B cell (primary cell): ENCODE measurements around the gene TMUB2. TPM values are rescaled to one million over a fixed set of nuclear protein-coding genes. Genes with fewer than 3 reads are reported as not detected.
"Not testable (repeated sequence)": the region's sequence is repeated elsewhere in the genome, so short reads cannot be mapped to it uniquely, and the experiment has no call there.

ENCODE experiments used
- ATAC-seq: fragments of 200-7000 bp; cut with Tn5 transposase; one replicate; pipeline ENCODE4 v1.10.0; 2021; ENCODE audit warnings: low read depth, mild to moderate bottlenecking, moderate number of reproducible peaks, moderate library complexity
- CTCF ChIA-PET: fragments of 350-600 bp; sonication (Branson Sonifier 250); formaldehyde crosslinking; loops from one replicate; lab custom pipeline; 2021; ENCODE audit warnings: antibody characterized with exemption, inconsistent platforms; lab: Charles Lee
- POLR2A ChIA-PET: fragments of 350-600 bp; sonication (Branson Sonifier 250); formaldehyde crosslinking; loops from one replicate; lab custom pipeline; 2021; ENCODE audit warnings: antibody characterized with exemption; lab: Charles Lee
- DNase-seq: peaks from one replicate; pipeline ENCODE4 v3.0.0; 2013
- H2AFZ ChIP-seq: 2 replicates; pipeline ENCODE4 v1.6.1; 2012; ENCODE audit warnings: mild to moderate bottlenecking, low read depth, low read length; ENCODE audit not compliant: insufficient read depth, poor library complexity, severe bottlenecking
- H3K27ac ChIP-seq, 2 donors: 1 replicate in 1 of 2; 2 replicates in 1 of 2; pipeline ENCODE4 v1.5.1; 2012 to 2013; ENCODE audit warnings: low read length in 2 of 2, mild to moderate bottlenecking in 2 of 2, moderate library complexity in 1 of 2
- H3K27me3 ChIP-seq, 4 experiments: fragments of 200-600 bp in 1 of 4; sonication (generic) in 1 of 4; replicated peaks in 1 of 4; 1 replicate in 2 of 4; 2 replicates in 2 of 4; pipeline versions ENCODE4 v1.6.1 to v1.7.0; 2013 to 2016; ENCODE audit warnings: low read length in 3 of 4, mild to moderate bottlenecking in 2 of 4, mixed read lengths in 1 of 4, moderate library complexity in 1 of 4; ENCODE audit not compliant: insufficient read depth in 4 of 4, control insufficient read depth in 3 of 4; ENCODE audit errors: control extremely low read depth in 1 of 4
- H3K36me3 ChIP-seq, 2 experiments: replicated peaks in 1 of 2; 1 replicate in 1 of 2; 2 replicates in 1 of 2; pipeline versions ENCODE4 v1.6.1 to v1.7.1; 2013; ENCODE audit warnings: low read length in 1 of 2; ENCODE audit not compliant: insufficient read depth in 2 of 2, control insufficient read depth in 1 of 2; ENCODE audit errors: control extremely low read depth in 1 of 2, extremely low read depth in 1 of 2
- H3K4me1 ChIP-seq, 2 donors: fragments of 200-600 bp in 1 of 2; sonication (generic) in 1 of 2; 1 replicate in 1 of 2; 2 replicates in 1 of 2; pipeline versions ENCODE4 v1.5.1 to v1.6.1; 2013 to 2017; ENCODE audit warnings: low read length in 2 of 2; ENCODE audit not compliant: control insufficient read depth in 2 of 2, insufficient read depth in 2 of 2
- H3K4me2 ChIP-seq: replicated peaks from 2 replicates; pipeline ENCODE3; 2012; ENCODE audit warnings: mild to moderate bottlenecking, low read depth, low read length; ENCODE audit not compliant: poor library complexity, severe bottlenecking
- H3K4me3 ChIP-seq, 5 experiments: fragments of 200-600 bp in 1 of 5; sonication (generic) in 1 of 5; 1 replicate in 3 of 5; 2 replicates in 2 of 5; pipeline versions ENCODE4 v1.5.1 to v1.7.0; 2011 to 2016; ENCODE audit warnings: low read length in 4 of 5, mild to moderate bottlenecking in 4 of 5, low read depth in 2 of 5, control low read depth in 1 of 5, moderate library complexity in 1 of 5; ENCODE audit not compliant: insufficient read depth in 1 of 5; ENCODE audit errors: control extremely low read depth in 1 of 5, extremely low read depth in 1 of 5
- H3K79me2 ChIP-seq: fragments of 200-600 bp; sonication (generic); one replicate; pipeline ENCODE4 v1.6.0; 2016; ENCODE audit warnings: low read length; ENCODE audit not compliant: control insufficient read depth, insufficient read depth
- H3K9ac ChIP-seq: fragments of 200-600 bp; sonication (generic); 2 replicates; pipeline ENCODE4 v1.6.1; 2017; ENCODE audit warnings: mild to moderate bottlenecking, low read length, moderate library complexity
- H3K9me3 ChIP-seq, 3 donors: one replicate each; pipeline versions ENCODE4 v1.6.1 to v1.7.1; 2013; ENCODE audit warnings: low read length in 2 of 3; ENCODE audit not compliant: control insufficient read depth in 2 of 3, insufficient read depth in 1 of 3; ENCODE audit errors: control extremely low read depth in 1 of 3
- H4K20me1 ChIP-seq: 2 replicates; pipeline ENCODE4 v1.6.0; 2012; ENCODE audit warnings: mild to moderate bottlenecking, low read length; ENCODE audit not compliant: insufficient read depth, control insufficient read depth, poor library complexity, severe bottlenecking
- H3K27ac Mint-ChIP-seq: one replicate; pipeline ENCODE4 v1.8.0; 2021; ENCODE audit warnings: mixed read lengths
- H3K27me3 Mint-ChIP-seq: one replicate; pipeline ENCODE4 v1.8.0; 2021; ENCODE audit warnings: mixed read lengths
- H3K4me1 Mint-ChIP-seq: one replicate; pipeline ENCODE4 v1.8.0; 2021; ENCODE audit warnings: mixed read lengths
- H3K4me3 Mint-ChIP-seq: one replicate; pipeline ENCODE4 v1.8.0; 2021; ENCODE audit warnings: mixed read lengths
- H3K9me3 Mint-ChIP-seq: one replicate; pipeline ENCODE4 v1.8.0; 2022; ENCODE audit warnings: mixed read lengths; ENCODE audit not compliant: insufficient read depth
- EZH2 ChIP-seq: IDR thresholded peaks from 2 replicates; pipeline ENCODE4 v1.6.1; 2012; ENCODE audit warnings: borderline replicate concordance, low read depth, mild to moderate bottlenecking, moderate library complexity, low read length; ENCODE audit not compliant: insufficient read depth, poor library complexity, severe bottlenecking
- WGBS: methylation state at CpG from one replicate; pipeline ENCODE4 v1.1.5; 2013; ENCODE audit warnings: missing lambda C conversion rate; ENCODE audit not compliant: insufficient coverage; 5-methylcytosine and 5-hydroxymethylcytosine counted together
- intact Hi-C: fragments of 100-400 bp; cut with micrococcal nuclease; formaldehyde crosslinking; loops from one replicate; pipeline ENCODE4 v1.10.0; 2022
- polyA plus RNA-seq: library from polyadenylated mRNA; depleted of rRNA; stranded (reverse); fragments of >200 nt; gene quantifications from 2 replicates; pipeline ENCODE4 v1.2.3, GENCODE V29; 2012
- total RNA-seq, 2 donors: library from RNA; stranded (reverse); fragments of 120-200 nt in 1 of 2; gene quantifications; 1 replicate in 1 of 2; 2 replicates in 1 of 2; pipeline versions ENCODE4 v1.2.3 to v1.2.4, GENCODE V29; 2013 to 2022
- TF ChIP-seq, protein P1 (sequence below): fragments of 200-600 bp; IDR thresholded peaks from one replicate; pipeline ENCODE4 v1.8.0; 2022; ENCODE audit warnings: antibody characterized with exemption, mild to moderate bottlenecking

Gene TMUB2
- total and polyA plus RNA-seq, 2 donors (not counting 1 experiment from before 2014, with no cell fraction given) = 52.3 to 114 TPM

DNA sequence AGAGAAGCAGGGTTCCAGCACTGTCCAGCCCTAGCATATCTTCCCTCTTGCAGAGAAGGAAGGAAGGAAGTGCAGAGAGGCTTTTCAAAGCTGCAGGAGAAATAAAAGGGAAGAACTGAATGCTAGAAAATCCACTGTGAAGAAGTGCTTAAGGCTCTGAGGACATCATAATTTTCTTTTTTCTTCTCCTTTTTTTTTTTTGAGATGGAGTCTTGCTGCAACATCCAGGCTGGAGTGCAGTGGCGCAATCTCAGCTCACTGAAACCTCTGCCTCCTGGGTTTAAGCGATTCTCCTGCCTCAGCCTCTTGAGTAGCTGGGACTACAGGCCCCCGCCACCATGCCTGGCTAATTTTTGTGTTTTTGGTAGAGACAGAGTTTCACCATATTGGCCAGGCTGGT lies 37.7 kb upstream of the TMUB2 start:
- H3K4me1 ChIP-seq, H3K4me3 ChIP-seq, H3K4me3 Mint-ChIP-seq, H3K9ac ChIP-seq, H3K9me3 Mint-ChIP-seq, H3K27ac Mint-ChIP-seq, H3K79me2 ChIP-seq, H3K27ac ChIP-seq, H4K20me1 ChIP-seq, intact Hi-C loops, H3K36me3 ChIP-seq, H2AFZ ChIP-seq, ATAC-seq, H3K9me3 ChIP-seq, DNase-seq, H3K27me3 Mint-ChIP-seq, H3K4me2 ChIP-seq, H3K27me3 ChIP-seq, H3K4me1 Mint-ChIP-seq: not testable (repeated sequence)
- ChIA-PET POLR2A (interaction anchor here (0.7 kb wide), 1 partner anchor 182 kb away, joined by 4 read pairs; no protein-coding TSS in a partner anchor), CTCF (interaction anchor here (1.2 kb wide), 1 partner anchor 20 kb away, joined by 5 read pairs; no protein-coding TSS in a partner anchor)
- WGBS = 100% methylated on average over 2 of the region's 3 CpGs

DNA sequence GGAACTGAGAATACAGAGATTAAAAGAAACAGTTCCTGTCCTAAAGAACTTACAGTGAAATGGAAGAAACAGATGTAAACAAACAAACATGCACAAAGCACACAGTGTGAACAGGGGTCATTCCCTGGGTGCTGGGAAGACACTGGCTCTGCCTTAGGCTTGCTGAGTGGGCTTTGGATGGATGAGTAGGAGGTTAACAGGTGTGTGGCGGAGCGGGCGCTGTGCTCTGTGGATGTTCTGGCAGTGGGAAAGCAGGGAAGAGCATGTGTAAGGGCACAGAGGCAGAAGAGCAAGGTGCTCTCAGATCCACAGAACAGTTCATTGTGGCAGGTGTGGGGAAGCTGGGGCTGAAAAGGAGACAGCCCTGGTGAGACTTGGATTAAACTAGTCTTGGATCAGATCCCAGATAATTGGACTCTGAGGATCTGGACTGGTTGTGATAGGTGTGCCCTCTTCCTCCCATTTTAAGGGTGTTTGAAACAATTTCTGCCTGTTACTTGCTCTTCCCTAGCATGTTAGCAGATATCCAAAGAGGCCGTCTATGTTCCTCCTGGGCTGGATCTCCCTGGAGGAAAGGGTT lies 36.9 kb upstream of the TMUB2 start:
- POLR2A ChIA-PET = no interaction called here
- ATAC-seq (no peak), DNase-seq (no peak)
- TF ChIP-seq EZH2 = no peak
- TF ChIP-seq, protein P1, sequence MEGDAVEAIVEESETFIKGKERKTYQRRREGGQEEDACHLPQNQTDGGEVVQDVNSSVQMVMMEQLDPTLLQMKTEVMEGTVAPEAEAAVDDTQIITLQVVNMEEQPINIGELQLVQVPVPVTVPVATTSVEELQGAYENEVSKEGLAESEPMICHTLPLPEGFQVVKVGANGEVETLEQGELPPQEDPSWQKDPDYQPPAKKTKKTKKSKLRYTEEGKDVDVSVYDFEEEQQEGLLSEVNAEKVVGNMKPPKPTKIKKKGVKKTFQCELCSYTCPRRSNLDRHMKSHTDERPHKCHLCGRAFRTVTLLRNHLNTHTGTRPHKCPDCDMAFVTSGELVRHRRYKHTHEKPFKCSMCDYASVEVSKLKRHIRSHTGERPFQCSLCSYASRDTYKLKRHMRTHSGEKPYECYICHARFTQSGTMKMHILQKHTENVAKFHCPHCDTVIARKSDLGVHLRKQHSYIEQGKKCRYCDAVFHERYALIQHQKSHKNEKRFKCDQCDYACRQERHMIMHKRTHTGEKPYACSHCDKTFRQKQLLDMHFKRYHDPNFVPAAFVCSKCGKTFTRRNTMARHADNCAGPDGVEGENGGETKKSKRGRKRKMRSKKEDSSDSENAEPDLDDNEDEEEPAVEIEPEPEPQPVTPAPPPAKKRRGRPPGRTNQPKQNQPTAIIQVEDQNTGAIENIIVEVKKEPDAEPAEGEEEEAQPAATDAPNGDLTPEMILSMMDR = no peak
- H3K4me1 Mint-ChIP-seq = no peaks in the 10 kb centered on the region
- no peak overlapping the region for H3K4me3 Mint-ChIP-seq
- Histone ChIP-seq H3K9ac (no peak overlapping the region), H3K79me2 (no peaks in the 10 kb centered on the region), H3K4me3 (no peak overlapping the region), H3K36me3 (no peaks in the 10 kb centered on the region), H3K4me2 (no peak overlapping the region), H3K27ac (no peak overlapping the region), H3K27me3 (no peaks in the 10 kb centered on the region), H4K20me1 (no peaks in the 10 kb centered on the region), H3K9me3 (no peaks in the 10 kb centered on the region), H3K4me1 (no peaks in the 10 kb centered on the region), H2AFZ (no peak overlapping the region)
- H3K9me3 Mint-ChIP-seq = no peaks in the 10 kb centered on the region
- H3K27me3 Mint-ChIP-seq = no peaks in the 10 kb centered on the region
- CTCF ChIA-PET = interaction anchor here (1.2 kb wide), 1 partner anchor 19 kb away, joined by 5 read pairs; no protein-coding TSS in a partner anchor
- H3K27ac Mint-ChIP-seq = no peak overlapping the region
- intact Hi-C loops = no loop called here
- WGBS = 100% methylated on average over 3 of the region's 4 CpGs
